Adipose tissue (tissue), 3 donors: Measurements from ENCODE around the gene APP. TPM values are rescaled to one million over a fixed set of nuclear protein-coding genes. Genes with fewer than 3 reads are reported as not detected.

ENCODE experiments used
- H3K27ac ChIP-seq: one replicate; pipeline ENCODE4 v1.5.1; 2013; ENCODE audit warnings: low read depth, low read length
- WGBS, 3 donors: extraction: QIAGEN DNeasy Blood & Tissue Kit; methylation state at CpG; one replicate each; pipeline ENCODE4 v1.1.7; 2013; 5-methylcytosine and 5-hydroxymethylcytosine counted together
- polyA plus RNA-seq, 3 donors: library from polyadenylated mRNA; stranded (reverse); fragments of 200-250 nt; gene quantifications; one replicate each; pipeline ENCODE4 v1.2.3, GENCODE V29; 2013
- donor health status: healthy with polysubstance abuse.
- donor health status: Bipolar disorder and iron deficiency.
- donor health status: healthy.

APP gene
- 100 to 1,000 TPM; 101 to 212 (median 126) TPM for polyA plus RNA-seq

- WGBS, 3 donors = 0 to 1% (median 1%) methylated on average over 60 to 88 of the region's 88 CpGs
- H3K27ac ChIP-seq = peak within 1 kb of the TSS; percentile 69
Observed at GRCh38 chr21:26170471-26171257, at the start of gene APP. TSS of gene APP (minus strand) at chr21:26170770. CDS start at chr21:26170620, 150 bp downstream.

- H3K27ac ChIP-seq = no peak overlapping the region
- WGBS, 3 donors = 76 to 83% (median 77%) methylated on average over 9 of the region's 9 CpGs
Observed at GRCh38 chr21:26212220-26212619, 41.6 kb upstream of the APP start.

- H3K27ac ChIP-seq = no peak overlapping the region
- 83 to 87% (median 87%) methylated on average over 3 of the region's 3 CpGs for WGBS, 3 donors
Observed at GRCh38 chr21:26210614-26211013, 40.0 kb upstream of the APP start.

- 76 to 89% (median 89%) methylated on average over 3 of the region's 3 CpGs for WGBS, 3 donors
Observed at GRCh38 chr21:26207021-26207420, 36.5 kb upstream of the APP start.

GRCh38 chr21:26199456-26199855, 28.9 kb upstream of the APP start:
- 74 to 79% (median 77%) methylated on average over 4 of the region's 4 CpGs for WGBS, 3 donors
- H3K27ac ChIP-seq = no peak overlapping the region

More at GRCh38 chr21:26207021-26207420, 36.5 kb upstream of the APP start:
- H3K27ac ChIP-seq = no peak overlapping the region

GRCh38 chr21:26195708-26196107, 25.1 kb upstream of the APP start:
- 86 to 96% (median 91%) methylated on average over 4 of the region's 4 CpGs for WGBS, 3 donors

GRCh38 chr21:26194811-26195251, 24.3 kb upstream of the APP start:
- WGBS, 3 donors = 49 to 53% (median 51%) methylated on average over 6 of the region's 6 CpGs
- no peak overlapping the region for H3K27ac ChIP-seq

More at GRCh38 chr21:26195708-26196107, 25.1 kb upstream of the APP start:
- H3K27ac ChIP-seq = no peak overlapping the region

- H3K27ac ChIP-seq = no peak overlapping the region
- WGBS, 3 donors = 72 to 94% (median 73%) methylated on average over 3 of the region's 3 CpGs
Observed at GRCh38 chr21:26194326-26194725, 23.8 kb upstream of the APP start.

GRCh38 chr21:26191609-26192008, 21.0 kb upstream of the APP start:
- WGBS, 3 donors = 84 to 92% (median 91%) methylated on average over 5 of the region's 5 CpGs

GRCh38 chr21:26188422-26188821, 17.9 kb upstream of the APP start:
- 49 to 75% (median 66%) methylated on average over 5 of the region's 5 CpGs for WGBS, 3 donors
- H3K27ac ChIP-seq = no peak overlapping the region

More at GRCh38 chr21:26191609-26192008, 21.0 kb upstream of the APP start:
- no peak overlapping the region for H3K27ac ChIP-seq

- no peak overlapping the region for H3K27ac ChIP-seq
- 75 to 87% (median 80%) methylated on average over 2 of the region's 2 CpGs for WGBS, 3 donors
Observed at GRCh38 chr21:26185446-26185845, 14.9 kb upstream of the APP start.

- H3K27ac ChIP-seq = no peak overlapping the region
- WGBS, 3 donors = 72 to 95% (median 89%) methylated on average over 2 of the region's 2 CpGs
Observed at GRCh38 chr21:26185021-26185420, 14.5 kb upstream of the APP start.

GRCh38 chr21:26179501-26179900, 8.9 kb upstream of the APP start:
- WGBS, 3 donors = 82 to 87% (median 83%) methylated on average over 4 of the region's 4 CpGs
- no peak overlapping the region for H3K27ac ChIP-seq

- 91 to 93% (median 92%) methylated on average over 5 of the region's 5 CpGs for WGBS, 3 donors
- H3K27ac ChIP-seq = no peak overlapping the region
Observed at GRCh38 chr21:26177746-26178426, 7.3 kb upstream of the APP start.

- 39 to 67% (median 46%) methylated on average over 5 of the region's 5 CpGs for WGBS, 3 donors
- H3K27ac ChIP-seq = no peak overlapping the region
Observed at GRCh38 chr21:26177187-26177586, 6.6 kb upstream of the APP start.

GRCh38 chr21:26171258-26172100, 909 bp upstream of the APP start:
- WGBS, 3 donors = 58 to 65% (median 60%) methylated on average over 17 of the region's 17 CpGs
- no peak overlapping the region for H3K27ac ChIP-seq

GRCh38 chr21:26169611-26170470, 729 bp downstream of the APP start:
- WGBS, 3 donors = 0 to 1% (median 0%) methylated on average over 71 to 80 of the region's 80 CpGs
- H3K27ac ChIP-seq = peak overlapping the region; percentile 69
